Activated naive CD8-positive, alpha-beta T cell treated with anti-CD3 and anti-CD28 coated beads for 36 hours (primary cell): ENCODE measurements around the gene PTPN9. TPM values are rescaled to one million over a fixed set of nuclear protein-coding genes. Genes with fewer than 3 reads are reported as not detected.
"Not testable (repeated sequence)": the region's sequence is repeated elsewhere in the genome, so short reads cannot be mapped to it uniquely, and the experiment has no call there.

Experiments
- DNase-seq: peaks from one replicate; pipeline ENCODE4 v3.0.0; 2021
- H3K27ac Mint-ChIP-seq: one replicate; pipeline ENCODE4 v1.8.0; 2022; ENCODE audit warnings: mild to moderate bottlenecking, moderate library complexity, mixed read lengths
- H3K27me3 Mint-ChIP-seq: one replicate; pipeline ENCODE4 v1.8.0; 2022; ENCODE audit warnings: mild to moderate bottlenecking, mixed read lengths
- H3K36me3 Mint-ChIP-seq: one replicate; pipeline ENCODE4 v1.8.0; 2021; ENCODE audit warnings: mild to moderate bottlenecking, mixed read lengths
- H3K4me1 Mint-ChIP-seq: one replicate; pipeline ENCODE4 v1.8.0; 2021; ENCODE audit warnings: mixed read lengths
- H3K4me3 Mint-ChIP-seq: one replicate; pipeline ENCODE4 v1.8.0; 2022; ENCODE audit warnings: mild to moderate bottlenecking, moderate library complexity, mixed read lengths
- H3K9me3 Mint-ChIP-seq: one replicate; pipeline ENCODE4 v1.8.0; 2022; ENCODE audit warnings: mixed read lengths
- total RNA-seq, 2 experiments: library from RNA; stranded (reverse); gene quantifications; one replicate each; pipeline ENCODE4 v1.2.3, GENCODE V29; 2021

PTPN9 gene
- total RNA-seq, 2 experiments from 2014 or later: 12.1 to 13.2 TPM

- Mint-ChIP-seq H3K4me1 (peaks cover 14% of the 10 kb centered on the region), H3K36me3 (peaks cover 7% of the 10 kb centered on the region), H3K27me3 (no peaks in the 10 kb centered on the region), H3K9me3 (no peaks in the 10 kb centered on the region), H3K27ac (peak overlapping the region; percentile 90), H3K4me3 (peak overlapping the region; percentile 87)
- peak; percentile 88 for DNase-seq
Measured at GRCh38 chr15:75455424-75455981, 123.6 kb downstream of the PTPN9 start.

- peaks cover 7% of the 10 kb centered on the region for H3K36me3 Mint-ChIP-seq
- H3K9me3 Mint-ChIP-seq: no peaks in the 10 kb centered on the region
- DNase-seq: peak; percentile 86
- H3K4me1 Mint-ChIP-seq: peaks cover 19% of the 10 kb centered on the region
- H3K27ac Mint-ChIP-seq: peak overlapping the region; percentile 90
- no peaks in the 10 kb centered on the region for H3K27me3 Mint-ChIP-seq
- H3K4me3 Mint-ChIP-seq: peak overlapping the region; percentile 87
Measured at GRCh38 chr15:75454471-75455378, 124.4 kb downstream of the PTPN9 start.

GRCh38 chr15:75453703-75454470 is 125.2 kb downstream of the PTPN9 start:
- peak overlapping the region; percentile 99 for H3K27ac Mint-ChIP-seq
- peak; percentile 98 for DNase-seq
- H3K27me3 Mint-ChIP-seq: no peaks in the 10 kb centered on the region
- H3K9me3 Mint-ChIP-seq: no peaks in the 10 kb centered on the region
- H3K4me1 Mint-ChIP-seq: peaks cover 24% of the 10 kb centered on the region
- peak overlapping the region; percentile 93 for H3K4me3 Mint-ChIP-seq
- peaks cover 7% of the 10 kb centered on the region for H3K36me3 Mint-ChIP-seq

- Mint-ChIP-seq H3K27me3 (no peaks in the 10 kb centered on the region), H3K9me3 (no peaks in the 10 kb centered on the region), H3K36me3 (peaks cover 7% of the 10 kb centered on the region), H3K4me1 (peaks cover 27% of the 10 kb centered on the region), H3K4me3 (peak overlapping the region; percentile 93), H3K27ac (peak overlapping the region; percentile 99)
- DNase-seq: peak; percentile 74
Measured at GRCh38 chr15:75452865-75453702, 126.0 kb downstream of the PTPN9 start.

- no peaks in the 10 kb centered on the region for H3K27me3 Mint-ChIP-seq
- peak overlapping the region; percentile 99 for H3K27ac Mint-ChIP-seq
- peak overlapping the region; percentile 93 for H3K4me3 Mint-ChIP-seq
- no peaks in the 10 kb centered on the region for H3K9me3 Mint-ChIP-seq
- peak; percentile 82 for DNase-seq
- peaks cover 31% of the 10 kb centered on the region for H3K4me1 Mint-ChIP-seq
- H3K36me3 Mint-ChIP-seq: peaks cover 10% of the 10 kb centered on the region
Measured at GRCh38 chr15:75452364-75452864, 126.7 kb downstream of the PTPN9 start.

GRCh38 chr15:75451674-75452363 is 127.3 kb downstream of the PTPN9 start, which contains the start of gene SIN3A:
TSS of gene SIN3A (minus strand) at chr15:75451690. CDS start at chr15:75430375, 21,315 bp downstream.
- Mint-ChIP-seq H3K27me3 (no peaks in the 10 kb centered on the region), H3K4me1 (peaks cover 37% of the 10 kb centered on the region), H3K27ac (peak within 1 kb of the TSS; percentile 99), H3K9me3 (no peaks in the 10 kb centered on the region), H3K4me3 (peak within 1 kb of the TSS; percentile 93), H3K36me3 (peaks cover 15% of the 10 kb centered on the region)
- peak; percentile 96 for DNase-seq

GRCh38 chr15:75451202-75451673 is 127.9 kb downstream of the PTPN9 start:
- H3K27ac Mint-ChIP-seq: peak overlapping the region; percentile 91
- peaks cover 16% of the 10 kb centered on the region for H3K36me3 Mint-ChIP-seq
- peak overlapping the region; percentile 93 for H3K4me3 Mint-ChIP-seq
- no peak for DNase-seq
- no peaks in the 10 kb centered on the region for H3K9me3 Mint-ChIP-seq
- peaks cover 39% of the 10 kb centered on the region for H3K4me1 Mint-ChIP-seq
- H3K27me3 Mint-ChIP-seq: no peaks in the 10 kb centered on the region

- H3K36me3 Mint-ChIP-seq: peaks cover 21% of the 10 kb centered on the region
- H3K4me1 Mint-ChIP-seq: peaks cover 43% of the 10 kb centered on the region
- no peaks in the 10 kb centered on the region for H3K27me3 Mint-ChIP-seq
- peak; percentile 96 for DNase-seq
- peak overlapping the region; percentile 92 for H3K27ac Mint-ChIP-seq
- H3K4me3 Mint-ChIP-seq: peak overlapping the region; percentile 93
- no peaks in the 10 kb centered on the region for H3K9me3 Mint-ChIP-seq
Measured at GRCh38 chr15:75450307-75451201, 128.6 kb downstream of the PTPN9 start.

- peaks cover 43% of the 10 kb centered on the region for H3K4me1 Mint-ChIP-seq
Measured at GRCh38 chr15:75449585-75450306, 129.4 kb downstream of the PTPN9 start.

GRCh38 chr15:75448171-75448570 is 130.9 kb downstream of the PTPN9 start:
- DNase-seq, H3K27me3 Mint-ChIP-seq, H3K4me3 Mint-ChIP-seq, H3K9me3 Mint-ChIP-seq, H3K27ac Mint-ChIP-seq: not testable (repeated sequence)
- Mint-ChIP-seq H3K4me1 (peaks cover 56% of the 10 kb centered on the region), H3K36me3 (peaks cover 26% of the 10 kb centered on the region)

More at GRCh38 chr15:75449585-75450306, 129.4 kb downstream of the PTPN9 start:
- Mint-ChIP-seq H3K4me3 (peak overlapping the region; percentile 92), H3K36me3 (peaks cover 21% of the 10 kb centered on the region), H3K27ac (peak overlapping the region; percentile 92), H3K9me3 (no peaks in the 10 kb centered on the region), H3K27me3 (no peaks in the 10 kb centered on the region)
- DNase-seq: no peak

GRCh38 chr15:75446151-75446550 is 133.0 kb downstream of the PTPN9 start:
- Mint-ChIP-seq H3K4me1 (peaks cover 53% of the 10 kb centered on the region), H3K27ac (peak overlapping the region; percentile 82), H3K9me3 (no peaks in the 10 kb centered on the region), H3K4me3 (peak overlapping the region; percentile 11), H3K36me3 (peaks cover 33% of the 10 kb centered on the region), H3K27me3 (no peaks in the 10 kb centered on the region)
- no peak for DNase-seq

GRCh38 chr15:75445324-75445723 is 133.8 kb downstream of the PTPN9 start:
- not testable (repeated sequence) for DNase-seq, H3K27me3 Mint-ChIP-seq, H3K27ac Mint-ChIP-seq, H3K9me3 Mint-ChIP-seq, H3K4me3 Mint-ChIP-seq
- peaks cover 55% of the 10 kb centered on the region for H3K4me1 Mint-ChIP-seq
- H3K36me3 Mint-ChIP-seq: peaks cover 37% of the 10 kb centered on the region
